A549 (cell line): Measurements from ENCODE around the gene CACNG7. TPM values are rescaled to one million over a fixed set of nuclear protein-coding genes. Genes with fewer than 3 reads are reported as not detected.
A peak's percentile ranks its signal among the peaks of the same experiment; 100 is the strongest.

ENCODE experiments used
- ATAC-seq, 2 experiments: fragments of 200-7000 bp in 1 of 2; fragments of >200 bp in 1 of 2; cut with Nextera tagmentation in 1 of 2; cut with Tn5 transposase in 1 of 2; 3 replicates each; pipeline versions ENCODE4 v1.8.0 to v1.9.1; 2018 to 2020; ENCODE audit warnings: mild to moderate bottlenecking in 1 of 2, moderate library complexity in 1 of 2
- CTCF ChIA-PET: fragments of 300-600 bp; sonication (Branson Sonifier 250); formaldehyde crosslinking; extraction: SDS; loops from one replicate; lab custom pipeline; 2021; ENCODE audit warnings: antibody characterized with exemption, inconsistent platforms; lab: Yijun Ruan, JAX
- POLR2A ChIA-PET: fragments of 350-600 bp; formaldehyde crosslinking; extraction: SDS; loops from one replicate; lab custom pipeline; 2021; ENCODE audit warnings: antibody characterized with exemption, inconsistent platforms; lab: Yijun Ruan, JAX
- DNase-seq, 2 experiments: peaks; one replicate each; pipeline versions ENCODE4 v3.0.0 to v3.0.0-alpha.2; 2011 to 2016; ENCODE audit warnings: low read depth in 1 of 2, low spot score in 1 of 2
- FAIRE-seq: peaks from 2 replicates; lab custom pipeline; 2011; peaks lifted over from hg19 to GRCh38; lab: Jason Lieb, UNC
- H3K27ac ChIP-seq, 2 experiments: fragments of >200 bp; sonication (Bioruptor Twin); formaldehyde crosslinking; 3 replicates each; pipeline ENCODE4 v1.5.1; 2016 to 2017
- H3K4me1 ChIP-seq: fragments of >200 bp; sonication (Bioruptor Twin); formaldehyde crosslinking; 3 replicates; pipeline ENCODE4 v1.6.1; 2016
- H3K4me2 ChIP-seq: fragments of >200 bp; sonication (Bioruptor Twin); formaldehyde crosslinking; 3 replicates; pipeline ENCODE4 v1.6.1; 2016
- H3K4me3 ChIP-seq: fragments of >200 bp; sonication (Bioruptor Twin); formaldehyde crosslinking; 3 replicates; pipeline ENCODE4 v1.5.1; 2016
- H3K9me3 ChIP-seq: fragments of >200 bp; sonication (Bioruptor Twin); formaldehyde crosslinking; 3 replicates; pipeline ENCODE4 v1.6.1; 2016
- CBX2 ChIP-seq: fragments of 200-600 bp; sonication (generic); IDR thresholded peaks from 2 replicates; pipeline ENCODE4 v1.6.1; 2016; ENCODE audit warnings: low read depth, mild to moderate bottlenecking, borderline replicate concordance
- CEBPB ChIP-seq, 2 experiments: fragments of >200 bp in 1 of 2; sonication (Bioruptor Twin) in 1 of 2; formaldehyde crosslinking in 1 of 2; IDR thresholded peaks; 2 replicates each; pipeline ENCODE4 v1.6.1; 2012 to 2016
- CHD2 ChIP-seq: fragments of 150-350 bp; IDR thresholded peaks from 2 replicates; pipeline ENCODE4 v1.6.1; 2014; ENCODE audit warnings: low read length; ENCODE audit not compliant: partially characterized antibody
- EHMT2 ChIP-seq: fragments of 200-600 bp; sonication (generic); IDR thresholded peaks from 2 replicates; pipeline ENCODE4 v1.6.1; 2016; ENCODE audit warnings: antibody characterized with exemption, low read depth, mild to moderate bottlenecking, moderate library complexity
- FOSL2 ChIP-seq, 2 experiments: fragments of 450-650 bp in 1 of 2; fragments of >200 bp in 1 of 2; sonication (Bioruptor Twin) in 1 of 2; formaldehyde crosslinking; IDR thresholded peaks; 2 replicates each; pipeline versions ENCODE4 v1.5.0 to v1.6.1; 2016 to 2020; ENCODE audit warnings: mild to moderate bottlenecking in 1 of 2, moderate library complexity in 1 of 2
- GATA3 ChIP-seq: IDR thresholded peaks from 2 replicates; pipeline ENCODE4 v1.6.1; 2012; ENCODE audit warnings: borderline replicate concordance
- HDAC2 ChIP-seq: fragments of 200-600 bp; sonication (generic); IDR thresholded peaks from 2 replicates; pipeline ENCODE4 v1.6.1; 2016
- HES2 ChIP-seq: fragments of >200 bp; sonication (Bioruptor Twin); formaldehyde crosslinking; IDR thresholded peaks from 2 replicates; pipeline ENCODE4 v1.6.1; 2016
- HEYL ChIP-seq: fragments of 250-450 bp; sonication (Bioruptor Pico); IDR thresholded peaks from 2 replicates; pipeline ENCODE4 v1.8.0; 2021; ENCODE audit warnings: mild to moderate bottlenecking, moderate library complexity
- HOXB13 ChIP-seq: fragments of 250-450 bp; sonication (Bioruptor Pico); IDR thresholded peaks from 2 replicates; pipeline ENCODE4 v1.5.0; 2020; ENCODE audit warnings: low read depth, mild to moderate bottlenecking, moderate library complexity
- JUN ChIP-seq, 2 experiments: fragments of >200 bp; sonication (Bioruptor Twin); formaldehyde crosslinking; IDR thresholded peaks; 2 replicates in 1 of 2; 3 replicates in 1 of 2; pipeline ENCODE4 v1.6.1; 2016 to 2017
- JUNB ChIP-seq: fragments of >200 bp; sonication (Bioruptor Twin); formaldehyde crosslinking; IDR thresholded peaks from 2 replicates; pipeline ENCODE4 v1.6.1; 2016
- KDM5A ChIP-seq: fragments of 200-600 bp; sonication (generic); IDR thresholded peaks from 2 replicates; pipeline ENCODE4 v1.6.1; 2016; ENCODE audit warnings: antibody characterized with exemption, mild to moderate bottlenecking
- POLR2A ChIP-seq: IDR thresholded peaks from 2 replicates; pipeline ENCODE4 v1.6.1; 2012; ENCODE audit warnings: mild to moderate bottlenecking, low read length
- RCOR1 ChIP-seq: fragments of 150-350 bp; IDR thresholded peaks from 2 replicates; pipeline ENCODE4 v1.6.1; 2014; ENCODE audit warnings: antibody characterized with exemption, low read length, low read depth
- SMC3 ChIP-seq: fragments of >200 bp; sonication (Bioruptor Twin); formaldehyde crosslinking; IDR thresholded peaks from 3 replicates; pipeline ENCODE4 v1.6.1; 2018; ENCODE audit warnings: inconsistent platforms
- ZSCAN20 ChIP-seq: fragments of 250-450 bp; sonication (Bioruptor Pico); IDR thresholded peaks from 2 replicates; pipeline ENCODE4 v1.8.0; 2022; ENCODE audit warnings: mild to moderate bottlenecking, moderate library complexity
- WGBS: methylation state at CpG from one replicate; pipeline ENCODE4 v1.1.6; 2017; ENCODE audit errors: missing lambda C conversion rate; 5-methylcytosine and 5-hydroxymethylcytosine counted together
- polyA plus RNA-seq, 4 experiments: library from polyadenylated mRNA; depleted of rRNA in 3 of 4; stranded (reverse); fragments of >200 nt; fragmentation: RNase III in 1 of 4; extraction: RNeasy Plus Mini Kit Qiagen cat#74134 plus additional on column Dnase treatment in 1 of 4; gene quantifications; 2 replicates in 3 of 4; 3 replicates in 1 of 4; pipeline ENCODE4 v1.2.3, GENCODE V29; 2011 to 2017
- TF ChIP-seq, protein P1 (sequence below): IDR thresholded peaks from 2 replicates; pipeline ENCODE4 v1.6.1; 2012
- TF ChIP-seq, protein P2 (sequence below): fragments of >200 bp; sonication (Bioruptor Twin); formaldehyde crosslinking; IDR thresholded peaks from 3 replicates; pipeline ENCODE4 v1.6.1; 2016

The CACNG7 gene
- polyA plus RNA-seq, 2 of the 4 experiments (the other 2 are of a cell fraction), result 7.6 to 11.5 TPM

- peak in 1 of 2 experiments; percentile 56 for DNase-seq
- POLR2A ChIA-PET, result interaction anchor here (0.5 to 2.8 kb wide), 14 partner anchors 10 to 180 kb away, joined by 3 to 54 read pairs (median 5); partner anchors contain the start of genes CNOT3, LENG1, MYADM and PRPF31
- no peaks in the 10 kb centered on the region for H3K9me3 ChIP-seq
- CTCF ChIA-PET, result interaction anchor here (1.1 to 2.8 kb wide), 7 partner anchors 15 to 186 kb away, joined by 3 to 15 read pairs (median 4); no protein-coding TSS in a partner anchor
- H3K4me3 ChIP-seq, result peak overlapping the region; percentile 69
- TF ChIP-seq CBX2 (no peak), RCOR1 (no peak), HEYL (CRISPR knock-in tag) (no peak)
- TF ChIP-seq, protein P1, sequence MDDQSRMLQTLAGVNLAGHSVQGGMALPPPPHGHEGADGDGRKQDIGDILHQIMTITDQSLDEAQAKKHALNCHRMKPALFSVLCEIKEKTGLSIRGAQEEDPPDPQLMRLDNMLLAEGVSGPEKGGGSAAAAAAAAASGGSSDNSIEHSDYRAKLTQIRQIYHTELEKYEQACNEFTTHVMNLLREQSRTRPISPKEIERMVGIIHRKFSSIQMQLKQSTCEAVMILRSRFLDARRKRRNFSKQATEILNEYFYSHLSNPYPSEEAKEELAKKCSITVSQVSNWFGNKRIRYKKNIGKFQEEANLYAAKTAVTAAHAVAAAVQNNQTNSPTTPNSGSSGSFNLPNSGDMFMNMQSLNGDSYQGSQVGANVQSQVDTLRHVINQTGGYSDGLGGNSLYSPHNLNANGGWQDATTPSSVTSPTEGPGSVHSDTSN, result 0 out of 2 replicates have a peak, but pooled peaks have one; percentile 14
- peaks cover 19% of the 10 kb centered on the region for H3K4me1 ChIP-seq
- WGBS, result 19% methylated on average over 19 of the region's 19 CpGs
- no peak for ATAC-seq
- no peak for FAIRE-seq
- peak overlapping the region; percentile 84 to 97 for H3K27ac ChIP-seq
- peak overlapping the region; percentile 84 for H3K4me2 ChIP-seq
Observed at GRCh38 chr19:53978975-53979801, 70.1 kb downstream of the CACNG7 start.

- FAIRE-seq (peak; percentile 98), ATAC-seq (peak; percentile 52 to 61), DNase-seq (peak; percentile 88 to 99)
- peaks cover 19% of the 10 kb centered on the region for H3K4me1 ChIP-seq
- peak overlapping the region; percentile 84 to 97 for H3K27ac ChIP-seq
- peak overlapping the region; percentile 84 for H3K4me2 ChIP-seq
- H3K9me3 ChIP-seq, result no peaks in the 10 kb centered on the region
- TF ChIP-seq FOSL2 (IDR thresholded peaks at IDR 0.05) (no peak), FOSL2 (CRISPR knock-in tag; IDR thresholded peaks at IDR 0.05) (0 out of 2 replicates have a peak, but pooled peaks have one; percentile 5), RCOR1 (no peak), GATA3 (no peak), ZSCAN20 (CRISPR knock-in tag) (no peak), JUNB (no peak), EHMT2 (no peak), KDM5A (no peak), HOXB13 (CRISPR knock-in tag) (no peak), JUN (IDR thresholded peaks at IDR 0.05) (peak in 1 of 2 experiments; percentile 8; a peak in 1 of 5 replicates), CEBPB (IDR thresholded peaks at IDR 0.05) (peak in 1 of 2 experiments; percentile 43; a peak in 1 of 4 replicates), CHD2 (no peak), HDAC2 (no peak), POLR2A (no peak), SMC3 (peak; percentile 18; the same call in 1 of the 3 replicates), HES2 (no peak)
- TF ChIP-seq, protein P2, sequence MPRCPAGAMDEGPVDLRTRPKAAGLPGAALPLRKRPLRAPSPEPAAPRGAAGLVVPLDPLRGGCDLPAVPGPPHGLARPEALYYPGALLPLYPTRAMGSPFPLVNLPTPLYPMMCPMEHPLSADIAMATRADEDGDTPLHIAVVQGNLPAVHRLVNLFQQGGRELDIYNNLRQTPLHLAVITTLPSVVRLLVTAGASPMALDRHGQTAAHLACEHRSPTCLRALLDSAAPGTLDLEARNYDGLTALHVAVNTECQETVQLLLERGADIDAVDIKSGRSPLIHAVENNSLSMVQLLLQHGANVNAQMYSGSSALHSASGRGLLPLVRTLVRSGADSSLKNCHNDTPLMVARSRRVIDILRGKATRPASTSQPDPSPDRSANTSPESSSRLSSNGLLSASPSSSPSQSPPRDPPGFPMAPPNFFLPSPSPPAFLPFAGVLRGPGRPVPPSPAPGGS, result 0 out of 3 replicates have a peak, but pooled peaks have one; percentile 23
- H3K4me3 ChIP-seq, result peak overlapping the region; percentile 69
- ChIA-PET CTCF (interaction anchor here (0.6 to 3.1 kb wide), 26 partner anchors 12 to 188 kb away, joined by 3 to 59 read pairs (median 4); partner anchors contain the start of gene PRKCG), POLR2A (interaction anchor here (0.6 to 2.8 kb wide), 32 partner anchors 9 to 209 kb away, joined by 3 to 54 read pairs (median 4); partner anchors contain the start of genes CACNG6, CNOT3, LENG1 and MBOAT7)
- 2% methylated on average over 20 of the region's 20 CpGs for WGBS
Observed at GRCh38 chr19:53980539-53981375, 71.7 kb downstream of the CACNG7 start.
